Cardiac fibroblast (primary cell): Measurements from ENCODE around the gene HADHA.

ENCODE experiments used
- DNase-seq, 2 donors: peaks; one replicate each; pipeline versions ENCODE4 v3.0.0 to v3.0.0-alpha.2; 2010; ENCODE audit warnings: low read depth in 2 of 2
- H3K4me3 ChIP-seq, 2 donors: replicated peaks in 1 of 2; 1 replicate in 1 of 2; 2 replicates in 1 of 2; pipeline ENCODE4 v1.5.1; 2011; ENCODE audit warnings: low read depth in 2 of 2, low read length in 2 of 2, mild to moderate bottlenecking in 2 of 2, moderate library complexity in 1 of 2
- CTCF ChIP-seq: IDR thresholded peaks from one replicate; pipeline ENCODE4 v1.5.1; 2011; ENCODE audit warnings: low read depth, mild to moderate bottlenecking, low read length, inconsistent platforms

Gene HADHA

GRCh38 chr2:26189123-26189522, 55.3 kb downstream of the HADHA start:
- TF ChIP-seq CTCF, result no peak
- no peak overlapping the region for H3K4me3 ChIP-seq
- no peak for DNase-seq

DNA sequence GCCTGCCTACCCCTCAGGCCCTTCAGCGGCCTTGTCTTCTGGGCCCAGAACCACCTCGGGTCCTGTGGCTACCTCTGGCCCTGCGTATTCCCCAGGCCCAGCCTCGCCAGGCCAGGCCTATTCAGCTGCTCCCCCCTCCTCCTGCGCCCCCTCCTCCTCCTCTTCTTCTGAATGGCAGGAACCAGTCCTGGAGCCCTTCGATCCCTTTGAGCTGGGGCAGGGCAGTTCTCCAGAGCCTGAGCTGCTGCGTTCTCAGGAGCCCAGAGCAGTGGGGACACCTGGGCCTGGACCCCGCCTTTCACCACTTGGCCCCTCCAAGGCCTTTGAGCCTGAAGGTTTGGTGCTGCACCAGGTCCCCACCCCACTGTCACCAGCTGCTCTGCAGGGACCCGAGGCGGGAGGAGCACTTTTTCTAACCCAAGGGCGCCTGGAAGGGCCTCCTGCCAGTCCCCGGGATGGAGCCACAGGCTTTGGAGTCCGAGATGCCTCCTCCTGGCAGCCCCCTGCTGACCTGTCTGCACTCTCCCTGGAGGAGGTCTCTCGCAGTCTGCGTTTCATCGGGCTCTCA, 56.8 kb downstream of the HADHA start:
- H3K4me3 ChIP-seq, result no peak overlapping the region
- no peak for TF ChIP-seq CTCF
- no peak for DNase-seq

- no peak overlapping the region for H3K4me3 ChIP-seq
- no peak for DNase-seq
- no peak for TF ChIP-seq CTCF
These were observed 57.3 kb downstream of the HADHA start for GRCh38 chr2:26187114-26187513.

DNA sequence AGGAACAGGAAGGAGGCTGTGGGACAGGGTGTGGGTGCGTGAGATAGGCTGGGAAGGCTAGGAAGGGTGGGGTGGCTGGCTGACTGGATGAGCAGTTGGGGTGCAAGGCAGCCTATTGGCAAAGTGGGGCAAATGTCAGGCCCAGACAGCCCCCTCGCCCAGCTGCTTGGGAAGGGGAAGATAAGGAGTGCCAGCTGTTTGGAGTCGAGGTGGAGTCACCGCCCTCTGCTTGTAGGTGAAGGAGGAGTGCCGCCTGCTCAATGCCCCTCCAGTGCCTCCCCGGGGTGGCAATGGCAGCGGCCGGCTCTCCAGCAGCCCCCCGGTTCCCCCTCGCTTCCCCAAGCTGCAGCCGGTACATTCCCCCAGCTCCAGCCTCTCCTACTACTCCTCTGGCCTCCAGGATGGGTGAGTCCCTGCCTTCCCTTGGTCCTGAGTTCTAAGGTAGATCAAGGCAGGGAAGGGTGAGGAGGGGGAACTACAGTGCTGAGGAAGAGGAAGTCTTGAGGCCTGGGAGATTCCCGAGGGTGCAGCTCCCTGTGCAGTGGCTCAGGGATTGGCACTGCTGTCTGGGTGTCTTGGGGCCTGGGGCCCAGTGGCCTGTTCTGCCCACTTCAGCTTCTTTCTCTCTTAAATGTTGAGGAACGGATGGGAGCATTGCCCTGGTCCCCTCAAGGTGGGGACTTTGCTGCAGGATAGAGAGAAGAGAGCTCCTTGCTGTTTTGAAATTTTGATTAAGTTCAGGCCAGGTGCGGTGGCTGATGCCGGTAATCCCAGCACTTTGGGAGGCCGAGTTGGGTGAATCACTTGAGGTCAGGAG, 58.3 kb downstream of the HADHA start:
- TF ChIP-seq CTCF, result no peak
- peak overlapping the region in 1 of 2 donors; percentile 60 for H3K4me3 ChIP-seq
- no peak for DNase-seq

DNA sequence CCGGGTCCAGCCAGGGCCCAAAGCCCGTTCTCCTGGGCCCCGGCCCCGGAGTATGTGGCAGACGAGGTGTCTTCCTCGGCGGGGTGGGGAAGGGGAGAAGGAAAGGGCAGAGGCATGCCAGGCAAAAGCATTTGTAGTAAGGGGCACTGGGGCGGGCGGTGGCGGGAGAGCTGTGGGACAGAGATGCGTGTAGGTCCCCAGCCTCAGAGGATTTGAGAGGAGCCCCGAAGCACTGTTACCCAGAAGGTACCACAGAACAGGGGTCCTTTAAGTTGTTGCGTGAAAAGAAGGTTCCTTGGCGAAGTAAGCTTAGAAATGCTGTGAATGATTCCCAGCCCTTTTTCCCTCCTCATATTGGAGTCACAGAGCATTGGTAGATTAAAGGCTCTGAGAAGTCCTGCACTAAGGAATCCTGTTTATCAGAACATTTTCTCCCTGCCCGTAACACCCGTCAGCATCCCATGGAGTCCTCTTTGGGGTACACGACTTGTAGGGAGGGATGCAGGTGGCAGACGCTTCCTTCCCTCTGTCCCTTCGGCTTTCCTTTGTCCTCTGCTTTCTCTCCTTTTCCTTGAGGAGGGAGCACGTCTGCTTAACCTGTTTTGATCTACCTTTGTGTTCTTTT, 59.0 kb downstream of the HADHA start:
- DNase-seq, result peak in 1 of 2 donors; percentile 9
- H3K4me3 ChIP-seq, result peak overlapping the region; percentile 57 to 60
- no peak for TF ChIP-seq CTCF

DNA sequence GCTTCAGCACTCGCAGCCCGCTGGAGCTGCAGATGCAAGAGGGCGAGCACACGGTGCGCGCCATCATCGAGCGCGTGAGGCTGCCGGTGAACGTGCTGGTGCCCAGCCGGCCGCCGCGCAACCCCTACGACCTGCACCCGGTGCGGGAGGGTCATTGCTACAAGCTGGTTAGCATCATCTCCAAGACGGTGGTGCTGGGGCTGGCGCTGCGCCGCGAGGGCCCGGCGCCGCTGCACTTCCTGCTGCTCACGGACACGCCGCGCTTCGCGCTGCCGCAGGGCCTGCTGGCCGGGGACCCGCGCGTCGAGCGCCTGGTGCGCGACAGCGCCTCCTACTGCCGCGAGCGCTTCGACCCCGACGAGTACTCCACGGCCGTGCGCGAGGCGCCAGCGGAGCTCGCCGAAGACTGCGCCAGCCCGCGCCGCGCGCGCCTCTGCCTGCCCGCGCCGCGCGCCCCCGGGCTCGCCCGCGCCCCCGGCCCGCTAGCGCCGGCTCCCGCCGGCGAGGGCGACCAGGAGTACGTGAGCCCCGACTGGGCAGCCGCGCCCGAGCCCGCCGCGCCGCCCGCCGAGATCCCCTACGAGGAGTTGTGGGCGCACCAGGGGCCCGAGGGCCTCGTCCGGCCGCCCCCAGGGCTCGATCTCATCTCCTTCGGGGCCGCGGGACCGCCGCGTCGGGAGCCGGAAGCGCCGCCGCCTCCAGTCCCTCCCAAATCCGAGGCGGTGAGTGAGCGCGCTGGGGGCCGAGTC, 59.7 kb downstream of the HADHA start:
- peak; percentile 82 to 88 for DNase-seq
- TF ChIP-seq CTCF, result peak; percentile 32
- H3K4me3 ChIP-seq, result peak overlapping the region; percentile 57 to 60
